Vagina (tissue), 2 donors: ENCODE results near the gene RFX5.

Experiments
- CTCF ChIP-seq, 3 experiments: fragments of 450-650 bp in 2 of 3; fragments of 200-600 bp in 1 of 3; sonication (generic) in 1 of 3; IDR thresholded peaks; one replicate each; pipeline ENCODE4 v1.5.1; 2017 to 2019; ENCODE audit warnings: antibody characterized with exemption in 3 of 3, mild to moderate bottlenecking in 2 of 3, moderate library complexity in 2 of 3
- POLR2AphosphoS5 ChIP-seq, 2 donors: sonication (generic); formaldehyde crosslinking; IDR thresholded peaks; one replicate each; pipeline ENCODE4 v1.9.0; 2017; ENCODE audit warnings: antibody characterized with exemption in 2 of 2, mild to moderate bottlenecking in 2 of 2, low read depth in 1 of 2; ENCODE audit not compliant: insufficient read depth in 1 of 2

- TF ChIP-seq CTCF (IDR thresholded peaks at IDR 0.05) (no peak), POLR2AphosphoS5 (IDR thresholded peaks at IDR 0.05; ENCODE audit: insufficient read depth in 1 of 2, low read depth in 1 of 2) (no peak)
Measured at GRCh38 chr1:151290709-151291303, 56.2 kb downstream of the RFX5 start.
